ENCODE measurements around the gene PABPN1L. TPM values are rescaled to one million over a fixed set of nuclear protein-coding genes. Genes with fewer than 3 reads are reported as not detected.
A peak's percentile ranks its signal among the peaks of the same experiment; 100 is the strongest.

The PABPN1L gene
- total and polyA plus RNA-seq, 12 donors, result 0.22 to 3.3 (median 0.62) TPM; not detected in 4

GRCh38 chr16:88861359-88861758, 5.1 kb downstream of the PABPN1L start:
- Histone ChIP-seq H3K4me3 (no peak overlapping the region), H3K9me3 (replicated peaks in 1 of 3) (no peaks in the 10 kb centered on the region), H3K27ac (peak overlapping the region in 4 of 5 donors; percentile 37 to 87 (median 60)), H3K36me3 (replicated peaks in 1 of 2) (peaks cover 0 to 45% of the 10 kb centered on the region in 2 donors), H3K4me1 (replicated peaks in 1 of 2) (peaks cover 12 to 42% of the 10 kb centered on the region in 2 donors), H3K27me3 (no peaks in the 10 kb centered on the region)
- WGBS, 4 donors, result 60 to 68% (median 64%) methylated on average over 13 to 19 of the region's 19 CpGs; no CpG with 5 or more reads in 1 of the 4 donors
- DNase-seq, result peak; percentile 66 to 86 (median 72)
- intact Hi-C loops (cut with DNase I), result no loop called here
- no peak for TF ChIP-seq POLR2A (IDR thresholded peaks at IDR 0.05)
- no peak for TF ChIP-seq CTCF (IDR thresholded peaks at IDR 0.05)

- no peaks in the 10 kb centered on the region for H3K27me3 ChIP-seq
- peak in 6 of 7 donors; percentile 68 to 75 (median 72) for DNase-seq
- intact Hi-C loops (cut with DNase I), result loop anchor here in 1 of 2 donors (5.0 kb wide), 1 partner anchor 42 kb away; no protein-coding TSS in a partner anchor
- TF ChIP-seq CTCF (IDR thresholded peaks at IDR 0.05) (peak in 3 of 6 experiments; percentile 14 to 16 (median 15)), POLR2A (IDR thresholded peaks at IDR 0.05) (peak in 1 of 2 donors; percentile 46)
- peaks cover 18 to 60% of the 10 kb centered on the region in 2 donors for H3K4me1 ChIP-seq (replicated peaks in 1 of 2)
- peak overlapping the region in 4 of 5 donors; percentile 4 to 87 (median 44) for H3K27ac ChIP-seq
- WGBS, 4 donors, result 63 to 74% (median 67%) methylated on average over 16 to 20 of the region's 20 CpGs
- H3K9me3 ChIP-seq (replicated peaks in 1 of 3), result no peaks in the 10 kb centered on the region
- H3K36me3 ChIP-seq (replicated peaks in 1 of 2), result peaks cover 0 to 45% of the 10 kb centered on the region in 2 donors
- H3K4me3 ChIP-seq, result no peak overlapping the region
These were observed 6.9 kb downstream of the PABPN1L start for GRCh38 chr16:88859381-88860091.

- no peaks in the 10 kb centered on the region for H3K27me3 ChIP-seq
- no peaks in the 10 kb centered on the region for H3K9me3 ChIP-seq (replicated peaks in 1 of 3)
- no peak for TF ChIP-seq POLR2A (IDR thresholded peaks at IDR 0.05)
- peak in 5 of 6 experiments; percentile 57 to 70 (median 65) for TF ChIP-seq CTCF (IDR thresholded peaks at IDR 0.05)
- DNase-seq, result peak; percentile 78 to 91 (median 84)
- H3K4me1 ChIP-seq (replicated peaks in 1 of 2), result peaks cover 18 to 60% of the 10 kb centered on the region in 2 donors
- peak overlapping the region; percentile 36 to 92 (median 86) for H3K27ac ChIP-seq
- intact Hi-C loops (cut with DNase I), result loop anchor here in 1 of 2 donors (5.0 kb wide), 1 partner anchor 41 kb away; no protein-coding TSS in a partner anchor
- H3K36me3 ChIP-seq (replicated peaks in 1 of 2), result peaks cover 0 to 43% of the 10 kb centered on the region in 2 donors
- peak overlapping the region; percentile 68 to 97 (median 89) for H3K4me3 ChIP-seq
- WGBS, 4 donors, result 12 to 16% (median 15%) methylated on average over 12 of the region's 12 CpGs
These were observed 8.6 kb downstream of the PABPN1L start for GRCh38 chr16:88857728-88858339.

Measured in adrenal gland (tissue), 12 donors.